ENCODE data around the gene TAF11L3.
"Not testable (repeated sequence)": the region's sequence is repeated elsewhere in the genome, so short reads cannot be mapped to it uniquely, and the experiment has no call there.

Gene TAF11L3

DNA sequence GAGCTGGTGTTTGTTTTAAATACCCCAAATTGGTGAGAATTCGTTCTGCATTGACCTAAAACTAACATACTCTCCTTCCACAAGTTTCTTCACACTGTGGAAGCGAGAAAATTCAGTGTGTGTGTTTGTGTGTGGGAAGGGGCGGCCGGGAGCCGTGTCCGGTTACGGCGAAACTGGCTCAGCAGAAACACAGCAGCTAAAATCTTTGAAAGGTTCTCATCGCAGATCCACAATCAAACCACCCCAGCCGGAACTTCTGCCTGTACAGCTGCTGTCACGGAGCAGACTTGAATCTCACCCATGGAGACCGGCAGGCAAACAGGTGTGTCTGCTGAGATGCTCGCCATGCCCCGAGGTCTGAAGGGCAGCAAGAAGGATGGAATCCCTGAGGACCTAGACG, at the start of gene TAF11L3:
TSS of gene TAF11L3 (plus strand) at position 301 of the 400 bp plus-strand sequence.
- not testable (repeated sequence) for DNase-seq (ENCODE audit: low read depth in 3 of 3)

DNA sequence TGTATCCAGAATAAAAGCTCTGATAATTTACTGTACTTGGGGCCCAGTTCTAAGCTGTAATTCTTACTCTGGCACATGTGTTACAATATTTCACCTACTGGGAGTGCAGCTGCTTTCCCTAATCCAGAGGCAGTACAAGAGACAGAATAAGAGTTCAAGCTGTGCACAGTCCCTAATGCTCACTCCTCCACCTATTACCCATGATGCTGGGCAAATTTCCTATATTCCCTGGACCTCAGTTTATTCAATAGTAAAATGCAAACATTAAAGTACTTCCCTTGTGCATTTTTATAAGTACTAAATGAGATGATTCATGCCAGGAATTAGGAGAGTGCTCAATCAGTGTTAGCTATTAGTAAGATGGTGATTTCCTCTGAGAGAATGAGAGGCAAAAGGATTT, 48.1 kb upstream of the TAF11L3 start:
- no peak for DNase-seq (ENCODE audit: low read depth in 3 of 3)

DNA sequence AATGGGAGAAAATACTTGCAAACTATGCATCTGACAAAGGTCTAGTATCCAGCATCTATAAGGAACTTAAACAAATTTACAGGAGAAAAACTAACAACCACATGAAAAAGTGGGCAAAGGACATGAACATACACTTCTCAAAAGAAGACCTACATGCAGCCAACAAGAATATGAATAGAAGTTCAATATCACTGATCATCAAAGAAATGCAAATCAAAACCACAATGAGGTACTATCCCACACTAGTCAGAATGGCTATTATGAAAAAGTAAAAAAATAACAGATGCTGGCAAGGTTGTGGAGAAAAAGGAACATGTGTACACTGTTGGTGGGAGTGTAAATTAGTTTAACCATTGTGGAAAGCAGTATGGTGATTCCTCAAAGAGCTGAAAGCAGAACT, 43.1 kb upstream of the TAF11L3 start:
- DNase-seq (ENCODE audit: low read depth in 3 of 3), result not testable (repeated sequence)

DNA sequence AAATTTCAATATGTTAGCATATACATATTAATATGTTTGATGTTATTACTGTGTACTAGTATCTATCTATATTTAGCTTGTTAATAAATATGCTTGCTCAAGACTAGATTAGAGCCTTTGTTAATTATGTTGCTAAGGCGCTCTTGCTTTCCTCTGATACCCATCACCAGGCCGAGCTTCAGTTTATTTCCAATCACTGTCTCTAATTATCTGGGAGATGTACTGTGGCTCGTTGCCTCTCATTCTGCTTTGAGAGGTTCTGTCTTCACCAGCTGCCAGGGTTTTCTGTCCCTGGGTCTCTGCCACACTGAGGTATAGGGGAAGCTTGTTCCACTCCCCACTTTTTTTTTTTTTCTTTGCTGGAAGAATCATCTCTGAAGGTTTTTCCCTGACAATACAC, 41.1 kb upstream of the TAF11L3 start:
- DNase-seq (ENCODE audit: low read depth in 3 of 3), result no peak

DNA sequence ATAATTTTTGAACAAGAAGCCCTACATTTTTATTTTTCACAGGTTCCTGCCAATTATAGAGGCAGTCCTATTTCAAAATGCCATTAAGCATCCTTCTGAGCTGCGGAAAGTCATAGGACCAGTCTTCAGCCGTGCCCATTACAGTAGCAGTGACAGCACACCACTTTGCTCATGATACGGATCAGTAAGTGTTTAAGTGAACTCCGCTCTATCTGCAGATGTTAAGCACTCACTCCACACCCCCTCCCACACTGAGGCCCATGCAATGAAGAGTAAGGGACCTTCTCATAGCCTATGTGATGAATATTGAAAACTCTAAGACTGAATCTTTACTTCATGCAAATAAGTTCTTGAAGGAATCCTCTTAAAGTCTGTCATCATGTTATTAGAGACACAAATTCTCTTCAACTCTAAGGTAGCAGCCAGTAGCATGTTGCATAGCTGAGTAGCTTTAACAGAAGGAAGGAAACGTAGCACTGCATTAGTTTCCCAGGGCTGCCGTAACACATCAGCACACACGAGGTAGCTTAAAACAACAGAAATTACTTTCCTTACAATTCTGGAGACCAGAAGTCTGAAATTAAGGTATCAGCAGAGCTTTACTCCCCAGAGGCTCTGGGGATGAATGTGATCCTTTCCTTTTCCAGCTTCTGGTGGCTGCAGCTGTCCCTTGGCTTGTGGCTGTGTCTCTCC, 40.4 kb upstream of the TAF11L3 start:
- no peak for DNase-seq (ENCODE audit: low read depth in 3 of 3)

DNA sequence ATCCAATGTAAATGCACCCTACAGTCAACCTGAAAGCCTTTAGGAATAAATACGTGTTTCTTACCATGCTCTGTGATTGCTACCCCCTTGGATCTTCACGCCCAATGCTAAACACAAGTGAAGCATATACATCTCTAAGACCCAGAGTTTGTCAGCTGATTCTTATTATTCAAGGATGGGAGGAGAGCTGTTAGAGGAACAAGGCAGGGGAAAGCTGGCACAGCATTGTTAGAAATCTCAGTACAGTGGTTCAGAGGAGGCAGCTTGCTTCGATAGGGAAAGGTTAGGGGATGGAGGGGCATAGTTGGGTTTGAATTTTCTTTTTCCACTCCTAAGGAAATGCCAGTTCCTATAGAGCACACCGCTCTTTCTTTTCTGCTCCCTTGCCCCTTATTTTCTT, 36.8 kb upstream of the TAF11L3 start:
- no peak for DNase-seq (ENCODE audit: low read depth in 3 of 3)

DNA sequence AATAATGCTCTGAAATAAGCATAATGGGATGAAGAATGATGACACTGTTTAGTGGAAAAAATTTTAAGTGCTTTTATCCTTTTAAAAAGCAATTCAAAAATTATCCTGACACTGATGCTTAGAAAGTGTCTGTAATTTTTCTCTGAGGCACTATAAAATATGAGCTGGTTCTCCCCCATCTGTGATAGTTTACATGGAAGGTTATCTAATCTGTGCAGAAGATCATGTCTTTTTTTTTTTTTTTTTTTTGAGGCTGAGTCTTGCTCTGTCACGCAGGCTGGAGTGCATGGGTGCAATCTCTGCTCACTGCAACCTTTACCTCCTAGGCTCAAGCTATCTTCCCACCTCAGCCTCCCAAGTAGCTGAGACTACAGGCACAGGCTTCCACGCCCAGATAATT, 35.4 kb upstream of the TAF11L3 start:
- no peak for DNase-seq (ENCODE audit: low read depth in 3 of 3)

DNA sequence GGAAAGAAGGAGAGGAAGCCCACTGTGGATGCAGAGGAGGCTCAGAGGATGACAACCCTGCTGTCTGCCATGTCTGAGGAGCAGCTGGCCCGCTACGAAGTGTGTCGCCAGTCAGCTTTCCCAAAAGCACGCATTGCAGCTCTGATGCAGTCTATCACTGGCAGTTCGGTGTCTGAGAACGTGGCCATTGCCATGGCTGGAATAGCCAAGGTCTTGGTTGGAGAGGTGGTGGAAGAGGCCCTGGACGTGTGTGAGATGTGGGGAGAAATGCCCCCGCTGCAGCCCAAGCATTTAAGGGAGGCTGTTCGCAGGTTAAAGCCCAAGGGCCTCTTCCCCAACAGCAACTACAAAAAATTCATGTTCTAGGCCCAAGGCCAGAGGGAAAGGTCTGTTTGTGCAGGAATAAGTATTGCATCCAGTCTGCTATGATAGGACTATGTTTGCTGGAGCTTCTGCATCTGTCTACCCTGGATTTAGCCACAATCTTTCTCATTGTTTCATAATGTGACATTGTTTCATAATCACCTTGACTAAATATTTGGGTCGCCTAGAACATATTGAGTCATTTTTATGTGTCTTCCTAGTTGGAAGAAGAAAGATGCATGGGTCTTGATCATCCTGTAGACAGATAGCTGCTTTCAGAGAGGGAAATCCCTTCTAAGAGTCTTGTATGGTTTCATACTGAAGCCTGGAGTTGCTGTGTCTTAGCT, 31.5 kb upstream of the TAF11L3 start:
- DNase-seq (ENCODE audit: low read depth in 3 of 3), result not testable (repeated sequence)

DNA sequence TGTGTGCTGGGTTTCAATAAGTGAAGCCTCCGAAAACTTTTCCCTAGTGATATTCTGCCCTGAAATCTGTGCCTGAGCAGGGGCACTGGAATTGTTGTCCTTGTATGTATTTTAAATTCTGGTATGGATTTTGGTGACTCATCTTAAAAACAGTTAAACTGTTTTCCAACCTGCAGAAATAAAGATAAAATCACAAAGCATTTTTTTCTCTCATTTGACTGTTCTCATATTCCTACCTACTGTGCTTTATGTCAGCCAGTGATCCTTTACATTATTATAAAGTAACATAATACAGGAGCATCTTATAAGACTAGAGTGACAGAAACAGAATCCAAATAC, 31.0 kb upstream of the TAF11L3 start:
- DNase-seq (ENCODE audit: low read depth in 3 of 3), result no peak

DNA sequence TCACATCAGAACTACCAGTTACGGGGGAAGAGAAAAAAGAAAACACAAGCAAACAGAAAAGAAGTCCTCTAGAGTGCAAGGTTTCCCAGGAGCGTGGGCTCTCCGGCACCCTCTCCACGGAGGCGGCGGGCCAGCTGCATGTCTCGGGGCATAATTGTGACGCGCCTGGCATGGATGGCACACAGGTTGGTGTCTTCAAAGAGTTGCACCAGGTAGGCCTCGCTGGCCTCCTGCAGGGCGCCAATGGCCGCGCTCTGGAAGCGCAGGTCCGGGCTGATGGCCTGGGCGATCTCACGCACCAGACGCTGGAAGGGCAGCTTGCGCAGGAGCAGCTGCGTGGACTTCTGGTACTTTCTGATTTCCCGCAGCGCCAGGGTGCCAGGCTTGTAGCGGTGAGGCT, 26.9 kb upstream of the TAF11L3 start:
- not testable (repeated sequence) for DNase-seq (ENCODE audit: low read depth in 3 of 3)

DNA sequence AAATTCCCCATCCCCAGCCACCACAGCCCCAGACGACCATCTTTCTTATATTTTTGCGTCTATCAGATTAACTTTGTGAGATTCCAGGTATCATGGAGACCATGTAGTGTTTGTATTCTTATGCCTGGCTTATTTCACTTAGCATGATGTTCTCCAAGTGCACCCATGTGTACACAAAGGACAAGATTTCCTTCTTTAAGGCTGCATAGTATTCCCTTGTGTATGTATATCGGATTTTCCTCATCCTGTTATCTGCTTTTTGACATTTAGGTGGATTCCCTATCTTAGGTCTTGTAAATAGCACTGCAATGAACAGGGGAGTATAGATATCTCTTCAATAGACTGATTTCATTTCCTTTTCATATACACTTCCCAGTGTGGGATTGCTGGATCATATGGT, 25.4 kb upstream of the TAF11L3 start:
- DNase-seq (ENCODE audit: low read depth in 3 of 3), result no peak

DNA sequence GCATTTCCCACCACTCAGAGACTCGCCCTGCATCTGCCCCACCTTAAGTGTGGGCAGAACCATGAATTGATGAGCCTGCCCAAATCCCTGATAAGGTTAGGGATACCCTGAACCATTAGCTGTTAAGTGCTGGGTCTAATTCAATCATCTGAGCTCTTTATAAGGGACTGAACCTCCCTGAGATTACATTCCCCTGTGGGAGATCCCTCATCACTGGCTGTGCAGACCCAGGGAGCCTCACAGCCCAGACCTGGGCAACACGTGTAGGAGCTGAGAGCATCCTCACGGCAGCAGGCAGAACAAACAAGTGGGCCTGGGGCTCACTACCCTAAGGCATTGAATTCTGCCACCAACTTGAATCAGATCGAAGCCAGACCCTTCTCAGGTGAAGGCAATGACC, 20.7 kb upstream of the TAF11L3 start:
- no peak for DNase-seq (ENCODE audit: low read depth in 3 of 3)

DNA sequence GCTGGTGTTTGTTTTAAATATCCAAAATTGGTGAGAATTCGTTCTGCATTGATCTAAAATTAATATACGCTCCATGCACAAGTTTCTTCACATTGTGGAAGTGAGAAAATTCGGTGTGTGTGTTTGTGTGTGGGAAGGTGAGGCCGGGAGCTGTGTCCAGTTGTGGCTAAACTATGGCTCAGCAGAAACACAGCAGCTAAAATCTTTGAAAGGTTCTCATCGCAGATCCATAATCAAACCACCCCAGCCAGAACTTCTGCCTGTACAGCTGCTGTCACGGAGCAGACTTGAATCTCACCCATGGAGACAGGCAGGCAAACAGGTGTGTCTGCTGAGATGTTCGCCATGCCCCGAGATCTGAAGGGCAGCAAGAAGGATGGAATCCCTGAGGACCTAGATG, 20.2 kb upstream of the TAF11L3 start, which contains the start of gene TAF11L2:
TSS of gene TAF11L2 (plus strand) at position 301 of the 400 bp plus-strand sequence.
- DNase-seq (ENCODE audit: low read depth in 3 of 3), result not testable (repeated sequence)

DNA sequence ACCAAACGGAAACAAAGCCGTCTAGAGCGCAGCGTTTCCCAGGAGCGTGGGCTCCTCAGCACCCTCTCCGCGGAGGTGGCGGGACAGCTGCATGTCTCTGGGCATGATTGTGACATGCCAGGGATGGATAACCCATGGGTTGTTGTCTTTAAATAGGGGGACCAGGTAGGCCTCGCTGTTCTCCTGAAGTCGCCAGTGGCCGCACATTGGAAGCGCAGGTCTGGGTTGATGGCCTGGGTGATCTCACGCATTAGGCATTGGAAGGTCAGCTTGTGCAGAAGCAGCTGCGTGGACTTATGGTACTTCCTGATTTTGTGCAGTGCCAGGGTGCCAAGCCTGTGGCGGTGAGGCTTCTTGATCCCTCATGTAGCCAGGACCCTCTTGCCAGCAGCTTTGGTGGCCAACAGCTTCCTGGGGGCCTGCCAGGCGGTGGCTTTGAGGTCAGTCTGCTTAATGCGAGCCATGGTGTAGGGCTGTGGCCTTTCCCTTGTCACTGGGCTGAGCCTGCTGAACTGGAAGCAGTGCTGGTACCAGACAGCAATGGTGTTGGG, 6.3 kb upstream of the TAF11L3 start:
- no peak for DNase-seq (ENCODE audit: low read depth in 3 of 3)

DNA sequence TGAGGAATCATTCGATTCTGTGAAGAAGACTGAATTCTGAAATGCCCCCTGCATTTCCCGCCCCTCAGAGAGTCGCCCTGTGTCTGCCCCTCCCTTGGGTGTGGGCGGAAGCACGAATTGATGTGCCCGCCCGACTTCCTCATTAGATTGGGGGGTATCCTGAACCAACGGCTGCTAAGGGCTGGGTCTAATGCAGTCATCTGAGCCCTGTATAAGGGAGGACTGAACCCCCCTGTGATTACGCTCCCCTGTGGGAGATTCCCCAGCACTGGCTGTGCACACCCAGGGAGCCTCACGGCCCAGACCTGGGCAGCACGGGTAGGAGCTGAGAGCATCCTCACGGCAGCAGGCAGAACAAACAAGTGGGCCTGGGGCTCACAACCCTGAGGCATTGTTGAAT, 641 bp upstream of the TAF11L3 start:
- not testable (repeated sequence) for DNase-seq (ENCODE audit: low read depth in 3 of 3)

DNA sequence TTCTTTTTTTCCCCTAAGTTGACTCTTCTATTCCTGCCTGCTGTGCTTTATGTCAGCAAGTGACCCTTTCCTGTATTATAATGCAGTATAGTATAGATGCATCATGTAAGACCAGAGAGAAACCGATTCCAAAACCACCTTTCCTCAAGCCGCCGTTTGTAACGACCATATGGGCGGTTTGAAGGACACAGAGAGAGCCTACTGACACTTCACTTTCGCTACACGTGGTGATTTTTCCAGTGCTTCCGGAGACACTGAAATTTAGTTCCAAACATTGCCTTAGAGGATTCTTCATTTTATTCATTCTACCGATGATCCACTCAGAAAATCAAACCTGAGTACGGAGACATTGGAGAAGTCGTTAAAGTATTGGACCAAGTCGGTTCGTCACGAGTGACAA, 1.3 kb downstream of the TAF11L3 start:
- DNase-seq (ENCODE audit: low read depth in 3 of 3), result not testable (repeated sequence)

DNA sequence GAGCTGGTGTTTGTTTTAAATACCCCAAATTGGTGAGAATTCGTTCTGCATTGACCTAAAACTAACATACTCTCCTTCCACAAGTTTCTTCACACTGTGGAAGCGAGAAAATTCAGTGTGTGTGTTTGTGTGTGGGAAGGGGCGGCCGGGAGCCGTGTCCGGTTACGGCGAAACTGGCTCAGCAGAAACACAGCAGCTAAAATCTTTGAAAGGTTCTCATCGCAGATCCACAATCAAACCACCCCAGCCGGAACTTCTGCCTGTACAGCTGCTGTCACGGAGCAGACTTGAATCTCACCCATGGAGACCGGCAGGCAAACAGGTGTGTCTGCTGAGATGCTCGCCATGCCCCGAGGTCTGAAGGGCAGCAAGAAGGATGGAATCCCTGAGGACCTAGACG, 3.3 kb downstream of the TAF11L3 start, which contains the start of gene TAF11L4:
TSS of gene TAF11L4 (plus strand) at position 301 of the 400 bp plus-strand sequence.
- DNase-seq (ENCODE audit: low read depth in 3 of 3), result not testable (repeated sequence)

DNA sequence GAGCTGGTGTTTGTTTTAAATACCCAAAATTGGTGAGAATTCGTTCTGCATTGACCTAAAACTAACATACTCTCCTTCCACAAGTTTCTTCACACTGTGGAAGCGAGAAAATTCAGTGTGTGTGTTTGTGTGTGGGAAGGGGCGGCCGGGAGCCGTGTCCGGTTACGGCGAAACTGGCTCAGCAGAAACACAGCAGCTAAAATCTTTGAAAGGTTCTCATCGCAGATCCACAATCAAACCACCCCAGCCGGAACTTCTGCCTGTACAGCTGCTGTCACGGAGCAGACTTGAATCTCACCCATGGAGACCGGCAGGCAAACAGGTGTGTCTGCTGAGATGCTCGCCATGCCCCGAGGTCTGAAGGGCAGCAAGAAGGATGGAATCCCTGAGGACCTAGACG, 6.8 kb downstream of the TAF11L3 start, which contains the start of gene TAF11L5:
TSS of gene TAF11L5 (plus strand) at position 301 of the 400 bp plus-strand sequence.
- DNase-seq (ENCODE audit: low read depth in 3 of 3), result not testable (repeated sequence)

DNA sequence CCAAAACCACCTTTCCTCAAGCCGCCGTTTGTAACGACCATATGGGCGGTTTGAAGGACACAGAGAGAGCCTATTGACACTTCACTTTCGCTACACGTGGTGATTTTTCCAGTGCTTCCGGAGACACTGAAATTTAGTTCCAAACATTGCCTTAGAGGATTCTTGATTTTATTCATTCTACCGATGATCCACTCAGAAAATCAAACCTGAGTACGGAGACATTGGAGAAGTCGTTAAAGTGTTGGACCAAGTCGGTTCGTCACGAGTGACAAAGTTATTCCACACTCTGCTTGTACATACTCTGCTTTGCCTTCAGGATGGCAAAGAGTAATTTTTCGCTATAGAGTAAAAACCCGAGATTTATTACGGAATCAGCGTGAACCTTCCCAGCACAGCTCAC, 8.3 kb downstream of the TAF11L3 start:
- DNase-seq (ENCODE audit: low read depth in 3 of 3), result not testable (repeated sequence)

DNA sequence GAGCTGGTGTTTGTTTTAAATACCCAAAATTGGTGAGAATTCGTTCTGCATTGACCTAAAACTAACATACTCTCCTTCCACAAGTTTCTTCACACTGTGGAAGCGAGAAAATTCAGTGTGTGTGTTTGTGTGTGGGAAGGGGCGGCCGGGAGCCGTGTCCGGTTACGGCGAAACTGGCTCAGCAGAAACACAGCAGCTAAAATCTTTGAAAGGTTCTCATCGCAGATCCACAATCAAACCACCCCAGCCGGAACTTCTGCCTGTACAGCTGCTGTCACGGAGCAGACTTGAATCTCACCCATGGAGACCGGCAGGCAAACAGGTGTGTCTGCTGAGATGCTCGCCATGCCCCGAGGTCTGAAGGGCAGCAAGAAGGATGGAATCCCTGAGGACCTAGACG, 10.2 kb downstream of the TAF11L3 start, which contains the start of gene TAF11L6:
TSS of gene TAF11L6 (plus strand) at position 301 of the 400 bp plus-strand sequence.
- DNase-seq (ENCODE audit: low read depth in 3 of 3), result not testable (repeated sequence)

Data from stimulated activated CD4-positive, alpha-beta T cell treated with anti-CD3 and anti-CD28 coated beads, TNF-alpha, amount 100 ng/mL, for 48 hours (primary cell).